ENCODE measurements around the gene ZNF750.

Gene ZNF750

GRCh38 chr17:82812058-82812457 lies 27.8 kb downstream of the ZNF750 start:
- H3K4me3 ChIP-seq (replicated peaks; ENCODE audit: low read depth, low read length) = no peak overlapping the region
- no peak for DNase-seq (ENCODE audit: low read depth)
- no peak for TF ChIP-seq CTCF (IDR thresholded peaks at IDR 0.05; ENCODE audit: low read length, missing control alignments)

GRCh38 chr17:82810644-82811430 lies 29.0 kb downstream of the ZNF750 start:
- no peak for TF ChIP-seq CTCF (IDR thresholded peaks at IDR 0.05; ENCODE audit: low read length, missing control alignments)
- DNase-seq (ENCODE audit: low read depth) = no peak
- no peak overlapping the region for H3K4me3 ChIP-seq (replicated peaks; ENCODE audit: low read depth, low read length)

- H3K4me3 ChIP-seq (replicated peaks; ENCODE audit: low read depth, low read length) = no peak overlapping the region
- DNase-seq (ENCODE audit: low read depth) = no peak
- no peak for TF ChIP-seq CTCF (IDR thresholded peaks at IDR 0.05; ENCODE audit: low read length, missing control alignments)
These were observed 30.6 kb downstream of the ZNF750 start for GRCh38 chr17:82808921-82809905.

GRCh38 chr17:82808006-82808405 lies 31.8 kb downstream of the ZNF750 start:
- TF ChIP-seq CTCF (IDR thresholded peaks at IDR 0.05; ENCODE audit: low read length, missing control alignments) = no peak
- H3K4me3 ChIP-seq (replicated peaks; ENCODE audit: low read depth, low read length) = no peak overlapping the region
- DNase-seq (ENCODE audit: low read depth) = no peak

GRCh38 chr17:82807562-82807961 lies 32.3 kb downstream of the ZNF750 start:
- no peak overlapping the region for H3K4me3 ChIP-seq (replicated peaks; ENCODE audit: low read depth, low read length)
- TF ChIP-seq CTCF (IDR thresholded peaks at IDR 0.05; ENCODE audit: low read length, missing control alignments) = no peak
- no peak for DNase-seq (ENCODE audit: low read depth)

GRCh38 chr17:82807101-82807500 lies 32.7 kb downstream of the ZNF750 start:
- DNase-seq (ENCODE audit: low read depth) = no peak
- no peak for TF ChIP-seq CTCF (IDR thresholded peaks at IDR 0.05; ENCODE audit: low read length, missing control alignments)

More at GRCh38 chr17:82807101-82807500, 32.7 kb downstream of the ZNF750 start:
- no peak overlapping the region for H3K4me3 ChIP-seq (replicated peaks; ENCODE audit: low read depth, low read length)

All from fibroblast of pulmonary artery (primary cell).